ENCODE results near the gene TM9SF2. TPM values are rescaled to one million over a fixed set of nuclear protein-coding genes. Genes with fewer than 3 reads are reported as not detected.

The TM9SF2 gene
- total and polyA plus RNA-seq, 9 of the 15 experiments (the other 6 are each of a cell fraction or from before 2014, with no cell fraction given), result 23.3 to 83.2 (median 55.1) TPM

DNA sequence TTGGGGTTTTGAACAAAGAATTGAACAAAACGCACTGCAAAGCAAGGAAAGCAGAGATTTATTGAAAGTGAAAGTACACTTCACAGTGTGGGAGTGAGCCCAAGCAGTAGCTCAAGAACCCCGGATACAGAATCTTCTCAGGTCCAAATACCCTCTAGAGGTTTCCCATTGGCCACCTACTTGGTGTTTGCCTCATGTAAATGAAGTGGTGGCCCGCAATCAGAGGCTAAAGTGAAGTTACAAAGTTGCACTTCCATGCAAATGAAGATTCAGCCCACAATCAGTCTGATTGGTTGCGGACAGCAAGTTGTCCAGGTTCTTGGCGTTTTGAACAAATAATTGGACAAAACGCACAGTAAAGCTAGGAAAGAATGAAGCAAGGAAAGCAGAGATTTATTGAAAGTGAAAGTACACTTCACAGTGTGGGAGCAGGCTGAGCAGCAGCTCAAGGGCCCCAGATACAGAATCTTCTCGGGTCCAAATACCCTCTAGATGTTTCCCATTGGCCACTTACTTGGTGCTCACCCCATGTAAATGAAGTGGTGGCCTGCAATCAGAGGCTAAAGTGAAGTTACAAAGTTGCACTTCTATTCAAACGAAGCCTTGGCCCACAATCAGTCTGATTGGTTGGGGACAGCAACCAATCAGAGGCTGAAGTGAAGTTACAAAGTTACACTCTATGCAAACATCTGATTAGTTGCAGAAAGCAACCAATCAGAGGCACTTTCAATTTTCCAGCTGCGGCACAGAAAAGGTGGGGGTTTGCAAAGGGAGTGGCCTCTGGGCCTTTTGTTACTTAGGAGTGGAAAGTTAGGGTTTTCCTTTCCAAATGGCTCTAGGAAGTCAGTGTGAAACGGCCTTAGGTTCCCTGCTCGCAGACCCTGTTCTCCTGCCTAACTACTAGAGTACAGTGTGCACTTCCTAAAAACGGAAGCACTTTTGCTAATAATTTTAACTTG, 4.8 kb upstream of the TM9SF2 start (continued):
- TF ChIP-seq TARDBP (IDR thresholded peaks at IDR 0.05) (no peak), ZNF696 (CRISPR knock-in tag; conservative IDR thresholded peaks at IDR 0.05) (no peak), SMAD4 (CRISPR knock-in tag; conservative IDR thresholded peaks at IDR 0.05) (no peak), PHF21A (IDR thresholded peaks at IDR 0.05; ENCODE audit: borderline replicate concordance, low read depth) (peak; percentile 79; the same call in 1 of the 2 replicates), THRAP3 (IDR thresholded peaks at IDR 0.05; ENCODE audit: borderline replicate concordance) (no peak), ZNF24 (IDR thresholded peaks at IDR 0.05) (peak; percentile 86), U2AF2 (optimal IDR thresholded peaks at IDR 0.05; ENCODE audit: low read depth, low read length) (no peak), KDM5B (IDR thresholded peaks at IDR 0.05; ENCODE audit: insufficient replicate concordance, low read depth, low read length) (no peak), ZNF76 (CRISPR knock-in tag; IDR thresholded peaks at IDR 0.05; ENCODE audit: borderline replicate concordance) (no peak), ESRRA (IDR thresholded peaks at IDR 0.05; ENCODE audit: borderline replicate concordance, low read depth) (no peak), ZSCAN29 (IDR thresholded peaks at IDR 0.05) (no peak), ZFPM2 (CRISPR knock-in tag; IDR thresholded peaks at IDR 0.05) (no peak), ZNF830 (CRISPR knock-in tag; IDR thresholded peaks at IDR 0.05) (no peak), ZNF79 (CRISPR knock-in tag; IDR thresholded peaks at IDR 0.05; ENCODE audit: low read depth) (no peak), ZNF217 (CRISPR knock-in tag; IDR thresholded peaks at IDR 0.05) (no peak)
- TF ChIP-seq, protein P1, sequence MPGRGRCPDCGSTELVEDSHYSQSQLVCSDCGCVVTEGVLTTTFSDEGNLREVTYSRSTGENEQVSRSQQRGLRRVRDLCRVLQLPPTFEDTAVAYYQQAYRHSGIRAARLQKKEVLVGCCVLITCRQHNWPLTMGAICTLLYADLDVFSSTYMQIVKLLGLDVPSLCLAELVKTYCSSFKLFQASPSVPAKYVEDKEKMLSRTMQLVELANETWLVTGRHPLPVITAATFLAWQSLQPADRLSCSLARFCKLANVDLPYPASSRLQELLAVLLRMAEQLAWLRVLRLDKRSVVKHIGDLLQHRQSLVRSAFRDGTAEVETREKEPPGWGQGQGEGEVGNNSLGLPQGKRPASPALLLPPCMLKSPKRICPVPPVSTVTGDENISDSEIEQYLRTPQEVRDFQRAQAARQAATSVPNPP (IDR thresholded peaks at IDR 0.05; ENCODE audit: borderline replicate concordance, insufficient read depth, insufficient read length), result no peak
- TF ChIP-seq, protein P2, sequence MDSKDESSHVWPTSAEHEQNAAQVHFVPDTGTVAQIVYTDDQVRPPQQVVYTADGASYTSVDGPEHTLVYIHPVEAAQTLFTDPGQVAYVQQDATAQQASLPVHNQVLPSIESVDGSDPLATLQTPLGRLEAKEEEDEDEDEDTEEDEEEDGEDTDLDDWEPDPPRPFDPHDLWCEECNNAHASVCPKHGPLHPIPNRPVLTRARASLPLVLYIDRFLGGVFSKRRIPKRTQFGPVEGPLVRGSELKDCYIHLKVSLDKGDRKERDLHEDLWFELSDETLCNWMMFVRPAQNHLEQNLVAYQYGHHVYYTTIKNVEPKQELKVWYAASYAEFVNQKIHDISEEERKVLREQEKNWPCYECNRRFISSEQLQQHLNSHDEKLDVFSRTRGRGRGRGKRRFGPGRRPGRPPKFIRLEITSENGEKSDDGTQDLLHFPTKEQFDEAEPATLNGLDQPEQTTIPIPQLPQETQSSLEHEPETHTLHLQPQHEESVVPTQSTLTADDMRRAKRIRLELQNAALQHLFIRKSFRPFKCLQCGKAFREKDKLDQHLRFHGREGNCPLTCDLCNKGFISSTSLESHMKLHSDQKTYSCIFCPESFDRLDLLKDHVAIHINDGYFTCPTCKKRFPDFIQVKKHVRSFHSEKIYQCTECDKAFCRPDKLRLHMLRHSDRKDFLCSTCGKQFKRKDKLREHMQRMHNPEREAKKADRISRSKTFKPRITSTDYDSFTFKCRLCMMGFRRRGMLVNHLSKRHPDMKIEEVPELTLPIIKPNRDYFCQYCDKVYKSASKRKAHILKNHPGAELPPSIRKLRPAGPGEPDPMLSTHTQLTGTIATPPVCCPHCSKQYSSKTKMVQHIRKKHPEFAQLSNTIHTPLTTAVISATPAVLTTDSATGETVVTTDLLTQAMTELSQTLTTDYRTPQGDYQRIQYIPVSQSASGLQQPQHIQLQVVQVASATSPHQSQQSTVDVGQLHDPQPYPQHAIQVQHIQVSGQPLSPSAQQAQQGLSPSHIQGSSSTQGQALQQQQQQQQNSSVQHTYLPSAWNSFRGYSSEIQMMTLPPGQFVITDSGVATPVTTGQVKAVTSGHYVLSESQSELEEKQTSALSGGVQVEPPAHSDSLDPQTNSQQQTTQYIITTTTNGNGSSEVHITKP (IDR thresholded peaks at IDR 0.05; ENCODE audit: partially characterized antibody), result no peak
- TF ChIP-seq, protein P3, sequence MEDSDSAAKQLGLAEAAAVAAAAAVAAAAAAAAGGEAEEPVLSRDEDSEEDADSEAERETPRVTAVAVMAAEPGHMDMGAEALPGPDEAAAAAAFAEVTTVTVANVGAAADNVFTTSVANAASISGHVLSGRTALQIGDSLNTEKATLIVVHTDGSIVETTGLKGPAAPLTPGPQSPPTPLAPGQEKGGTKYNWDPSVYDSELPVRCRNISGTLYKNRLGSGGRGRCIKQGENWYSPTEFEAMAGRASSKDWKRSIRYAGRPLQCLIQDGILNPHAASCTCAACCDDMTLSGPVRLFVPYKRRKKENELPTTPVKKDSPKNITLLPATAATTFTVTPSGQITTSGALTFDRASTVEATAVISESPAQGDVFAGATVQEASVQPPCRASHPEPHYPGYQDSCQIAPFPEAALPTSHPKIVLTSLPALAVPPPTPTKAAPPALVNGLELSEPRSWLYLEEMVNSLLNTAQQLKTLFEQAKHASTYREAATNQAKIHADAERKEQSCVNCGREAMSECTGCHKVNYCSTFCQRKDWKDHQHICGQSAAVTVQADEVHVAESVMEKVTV (CRISPR knock-in tag; IDR thresholded peaks at IDR 0.05), result no peak
- TF ChIP-seq, protein P4, sequence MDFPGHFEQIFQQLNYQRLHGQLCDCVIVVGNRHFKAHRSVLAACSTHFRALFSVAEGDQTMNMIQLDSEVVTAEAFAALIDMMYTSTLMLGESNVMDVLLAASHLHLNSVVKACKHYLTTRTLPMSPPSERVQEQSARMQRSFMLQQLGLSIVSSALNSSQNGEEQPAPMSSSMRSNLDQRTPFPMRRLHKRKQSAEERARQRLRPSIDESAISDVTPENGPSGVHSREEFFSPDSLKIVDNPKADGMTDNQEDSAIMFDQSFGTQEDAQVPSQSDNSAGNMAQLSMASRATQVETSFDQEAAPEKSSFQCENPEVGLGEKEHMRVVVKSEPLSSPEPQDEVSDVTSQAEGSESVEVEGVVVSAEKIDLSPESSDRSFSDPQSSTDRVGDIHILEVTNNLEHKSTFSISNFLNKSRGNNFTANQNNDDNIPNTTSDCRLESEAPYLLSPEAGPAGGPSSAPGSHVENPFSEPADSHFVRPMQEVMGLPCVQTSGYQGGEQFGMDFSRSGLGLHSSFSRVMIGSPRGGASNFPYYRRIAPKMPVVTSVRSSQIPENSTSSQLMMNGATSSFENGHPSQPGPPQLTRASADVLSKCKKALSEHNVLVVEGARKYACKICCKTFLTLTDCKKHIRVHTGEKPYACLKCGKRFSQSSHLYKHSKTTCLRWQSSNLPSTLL (IDR thresholded peaks at IDR 0.05), result no peak
